Ammon's horn (tissue), 1 donor: ENCODE results near the gene CCDC78.

Source experiments
- DNase-seq: peaks from one replicate; pipeline ENCODE4 v3.0.0-alpha.2; 2016; ENCODE audit warnings: low spot score

Gene CCDC78

DNA sequence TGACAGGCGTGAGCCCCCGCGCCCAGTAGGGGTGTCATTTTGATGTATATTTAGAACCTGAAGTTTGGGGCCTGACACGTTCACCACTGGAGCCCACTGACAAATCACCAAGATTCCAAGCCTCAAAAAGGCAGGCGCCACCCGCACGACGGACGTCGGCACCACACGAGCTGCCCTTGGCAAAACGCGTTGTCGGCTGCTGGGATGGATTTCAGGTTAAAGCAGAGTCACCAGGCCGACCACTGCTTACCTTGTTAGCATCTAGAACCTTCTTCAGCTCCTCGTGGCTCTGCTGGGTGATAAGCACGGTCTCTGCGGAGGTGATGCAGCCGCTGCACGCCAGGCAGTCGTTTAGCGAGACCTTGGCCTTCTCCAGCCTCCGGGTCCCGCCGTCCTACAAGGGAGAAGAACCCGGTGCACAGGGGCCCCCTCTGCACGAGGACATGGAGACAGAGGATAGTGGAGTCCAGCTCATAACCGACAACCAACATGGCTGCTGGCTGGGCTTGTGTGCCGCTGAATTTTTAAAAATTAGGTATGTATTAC is 10.8 kb upstream of the CCDC78 start:
- no peak for DNase-seq

DNA sequence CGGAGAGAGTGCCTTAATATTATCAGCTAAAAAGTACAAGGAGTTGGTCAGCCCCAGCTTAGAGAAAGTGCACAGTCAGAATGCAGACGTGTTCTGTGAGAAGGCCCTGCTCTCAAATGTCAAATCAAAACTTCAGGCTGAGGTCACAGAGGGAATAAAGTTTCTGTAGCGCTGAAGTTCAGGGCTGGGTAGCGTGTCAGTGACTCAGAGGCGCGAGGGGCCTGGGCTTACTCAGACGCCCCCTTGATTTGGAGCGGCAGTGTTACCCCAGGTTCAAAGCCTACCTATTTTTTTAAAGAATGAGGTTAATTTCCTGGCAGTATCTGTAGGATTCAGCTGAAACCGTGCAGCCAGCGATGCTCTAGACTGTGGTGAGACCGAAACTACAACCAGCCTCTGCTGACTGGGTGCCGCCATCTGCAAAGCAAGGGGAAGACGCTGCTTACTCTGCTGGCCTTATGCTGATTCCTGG is 9.8 kb upstream of the CCDC78 start:
- no peak for DNase-seq

DNA sequence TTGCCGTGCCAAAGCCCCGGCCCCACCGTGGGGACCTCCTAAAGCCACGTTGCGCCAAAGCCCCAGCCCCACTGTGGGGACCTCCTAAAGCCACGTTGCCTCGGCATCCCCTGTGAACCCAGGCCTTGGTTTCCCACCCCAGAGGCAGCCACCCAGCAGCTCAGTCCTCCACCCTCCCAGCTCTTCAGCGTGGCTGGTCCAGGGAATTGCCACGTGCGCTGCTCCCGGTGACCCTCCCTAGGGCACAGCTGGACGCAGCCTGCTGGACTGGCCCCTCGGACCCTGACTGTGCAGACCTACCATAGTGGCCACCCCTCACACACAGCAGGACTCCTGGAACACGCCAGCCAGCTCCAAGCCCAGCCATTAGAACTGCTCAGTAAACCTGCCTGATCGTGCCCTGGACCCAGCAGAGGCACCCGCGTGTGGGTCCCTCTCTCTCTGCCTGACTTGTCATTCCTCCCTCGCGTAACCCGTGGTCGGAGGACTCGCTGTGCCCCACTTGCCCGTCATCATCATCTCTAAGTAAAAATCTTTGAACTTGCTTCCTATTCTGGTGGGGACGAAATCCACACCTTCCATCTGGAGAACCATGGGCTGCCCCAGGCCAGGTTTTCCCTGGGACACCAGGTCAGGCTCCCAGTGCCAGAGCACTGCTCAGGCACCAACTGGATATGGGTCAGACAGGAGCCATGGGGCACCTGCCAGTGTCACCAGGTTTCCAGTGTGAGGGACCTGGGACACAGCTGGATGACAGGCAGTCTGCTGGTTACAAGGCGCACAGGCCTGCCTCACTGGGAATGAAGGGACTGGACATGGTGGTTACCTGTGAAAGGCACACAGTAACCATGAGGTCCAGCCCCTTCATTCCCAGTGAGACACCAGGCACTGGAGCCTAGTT is 9.0 kb upstream of the CCDC78 start:
- DNase-seq: no peak

DNA sequence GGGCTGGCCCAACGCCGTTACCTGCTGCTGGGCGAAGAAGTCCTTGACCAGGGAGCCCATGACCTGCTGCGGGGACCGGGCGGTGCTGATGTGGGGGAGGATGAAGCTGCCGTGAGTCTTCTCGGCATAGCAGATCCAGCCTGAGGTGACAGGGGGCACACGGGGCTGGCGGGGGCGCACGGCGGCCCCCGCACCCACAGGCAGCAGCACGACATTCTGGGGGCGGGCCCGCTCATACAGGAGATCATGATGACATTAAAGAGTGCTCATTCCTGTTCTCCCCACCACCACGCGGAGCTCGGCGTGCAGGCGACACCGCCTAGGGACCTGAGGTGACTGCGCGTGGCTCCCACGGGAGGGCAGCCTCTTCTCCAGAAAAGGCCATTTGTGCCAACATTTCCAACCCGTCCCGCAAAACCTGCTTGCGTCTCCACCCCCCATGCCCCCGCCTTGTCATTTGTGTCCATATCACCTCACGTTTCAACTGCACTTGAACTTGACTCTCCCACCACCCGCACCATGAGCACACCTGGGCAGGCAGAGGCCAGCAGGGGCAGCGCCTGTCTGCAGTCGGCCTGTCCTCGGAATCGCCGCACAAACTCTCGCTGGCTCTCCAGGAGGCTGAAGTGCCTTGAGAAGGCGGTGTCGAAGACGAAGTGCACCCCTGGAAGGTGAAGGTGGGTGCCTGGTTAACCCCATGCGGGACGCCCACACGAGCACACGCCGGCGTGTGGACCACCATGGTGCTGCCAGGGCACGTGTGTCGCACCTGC is 8.2 kb upstream of the CCDC78 start:
- no peak for DNase-seq

DNA sequence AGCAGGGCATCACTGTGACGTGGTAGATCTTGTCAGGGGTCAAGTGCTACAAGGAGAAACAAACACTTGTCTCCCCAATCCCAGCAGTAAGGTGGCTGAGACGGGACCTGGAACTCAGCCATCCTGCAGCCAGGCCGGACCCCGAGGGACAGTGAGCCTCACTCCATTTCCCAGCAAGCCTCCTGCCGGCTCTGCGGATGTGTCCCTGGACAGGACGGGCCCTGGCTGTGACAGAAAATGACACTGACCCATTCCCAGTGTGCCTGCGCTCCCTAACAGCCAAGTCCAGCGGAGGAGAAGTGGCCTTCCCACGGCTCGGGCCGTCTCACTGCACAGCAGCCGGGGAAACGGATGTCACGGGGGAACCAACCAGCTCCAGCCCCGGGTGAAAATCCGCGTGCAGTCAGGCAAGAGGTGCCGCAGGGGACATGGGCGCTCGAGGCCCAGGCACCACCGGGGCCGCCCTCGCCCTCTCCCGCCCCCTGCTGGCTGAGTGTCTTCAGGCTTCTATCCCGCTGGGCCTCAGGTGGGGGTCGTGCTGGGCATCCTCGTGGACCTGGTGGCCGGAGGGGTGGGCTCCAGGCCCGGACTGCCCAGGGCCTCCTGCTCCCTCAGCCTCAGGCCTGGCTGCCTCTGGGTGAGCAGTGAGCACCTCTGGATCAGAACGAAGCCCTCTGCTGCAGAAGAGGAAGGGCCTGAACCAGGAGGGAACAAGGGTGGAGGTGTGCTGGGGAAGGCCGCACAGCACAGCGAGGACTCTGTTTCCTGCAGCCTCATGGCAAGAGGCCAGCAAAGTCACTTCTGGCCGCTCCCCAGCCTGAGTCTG is 7.4 kb upstream of the CCDC78 start:
- DNase-seq: no peak

DNA sequence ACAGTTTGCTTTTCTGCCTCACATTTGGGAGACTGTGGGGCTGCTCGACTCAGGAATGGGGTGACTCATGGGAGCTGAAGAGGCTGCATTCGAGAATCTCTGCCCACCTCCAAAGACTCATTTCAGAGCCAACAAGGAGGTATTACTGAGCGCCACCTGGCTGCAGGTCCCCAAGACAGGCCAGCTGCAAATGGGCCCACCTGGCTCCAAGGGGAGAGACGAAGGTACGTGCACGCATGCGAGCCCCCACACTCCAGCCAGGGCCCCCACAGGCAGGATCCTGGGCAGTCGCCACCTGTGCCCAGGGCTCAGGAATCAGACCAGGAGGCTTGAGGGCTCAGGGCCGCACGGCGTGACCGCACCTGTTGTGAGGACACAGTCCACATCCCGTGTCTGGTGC is 6.7 kb upstream of the CCDC78 start:
- DNase-seq: no peak

DNA sequence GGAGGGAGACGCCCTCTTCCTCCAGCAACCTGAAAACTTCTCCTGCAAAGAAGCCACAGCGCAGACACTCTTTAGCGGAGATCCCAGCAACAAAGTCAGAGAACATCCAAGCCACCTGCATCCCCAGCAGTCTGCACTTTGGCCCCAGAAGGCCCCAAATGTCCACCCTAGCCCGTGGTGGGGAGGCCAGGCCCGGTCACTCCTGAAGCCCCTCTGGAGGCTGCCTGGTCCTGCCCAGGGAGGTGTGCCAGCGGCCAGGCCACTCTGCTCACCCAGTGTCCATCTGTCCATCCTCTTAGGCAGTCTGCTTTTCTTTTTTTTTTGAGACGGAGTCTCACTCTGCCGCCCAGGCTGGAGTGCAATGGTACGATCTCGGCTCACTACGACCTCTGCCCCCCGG is 6.1 kb upstream of the CCDC78 start:
- no peak for DNase-seq

DNA sequence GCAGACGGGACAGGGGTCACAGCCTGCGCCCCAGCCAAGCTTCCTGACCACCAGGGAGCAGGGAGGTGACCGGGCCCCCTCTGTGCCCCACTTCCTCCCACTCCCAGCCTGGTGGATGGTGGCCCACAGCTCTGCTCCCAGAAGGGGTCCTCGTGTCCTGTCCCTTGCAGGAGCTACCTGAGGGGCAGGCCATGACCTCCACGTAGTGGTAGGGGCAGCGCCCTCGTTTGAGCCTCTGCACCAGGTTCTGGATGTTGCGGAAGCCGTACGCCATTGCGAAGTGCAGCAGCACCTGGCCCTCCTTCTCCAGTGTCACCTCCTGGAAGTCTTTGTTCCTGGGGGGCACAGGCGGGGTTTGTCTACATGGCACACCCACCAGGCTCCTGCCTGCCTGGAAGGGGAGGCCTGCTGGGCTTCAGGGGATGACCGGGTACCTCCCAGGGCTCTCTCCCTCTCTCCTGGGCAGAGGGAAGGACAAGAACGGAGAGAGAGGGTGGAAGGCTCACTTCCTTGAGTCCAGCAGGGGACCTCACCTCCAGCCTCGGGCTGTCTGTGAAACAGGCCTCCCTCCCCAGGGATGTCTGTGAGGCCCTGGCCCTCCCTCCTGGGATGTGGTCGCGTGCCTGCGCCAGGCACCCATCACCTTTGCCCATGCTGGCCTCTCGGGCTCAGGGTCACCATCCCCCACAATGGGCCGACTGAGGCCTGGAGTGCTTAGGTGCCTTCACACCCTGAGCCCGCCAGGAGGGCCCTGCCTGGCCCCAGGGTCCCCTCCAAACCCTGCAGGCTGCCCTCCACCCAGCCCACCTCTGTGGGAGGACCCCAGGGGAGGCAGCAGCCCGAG is 4.6 kb upstream of the CCDC78 start:
- no peak for DNase-seq

DNA sequence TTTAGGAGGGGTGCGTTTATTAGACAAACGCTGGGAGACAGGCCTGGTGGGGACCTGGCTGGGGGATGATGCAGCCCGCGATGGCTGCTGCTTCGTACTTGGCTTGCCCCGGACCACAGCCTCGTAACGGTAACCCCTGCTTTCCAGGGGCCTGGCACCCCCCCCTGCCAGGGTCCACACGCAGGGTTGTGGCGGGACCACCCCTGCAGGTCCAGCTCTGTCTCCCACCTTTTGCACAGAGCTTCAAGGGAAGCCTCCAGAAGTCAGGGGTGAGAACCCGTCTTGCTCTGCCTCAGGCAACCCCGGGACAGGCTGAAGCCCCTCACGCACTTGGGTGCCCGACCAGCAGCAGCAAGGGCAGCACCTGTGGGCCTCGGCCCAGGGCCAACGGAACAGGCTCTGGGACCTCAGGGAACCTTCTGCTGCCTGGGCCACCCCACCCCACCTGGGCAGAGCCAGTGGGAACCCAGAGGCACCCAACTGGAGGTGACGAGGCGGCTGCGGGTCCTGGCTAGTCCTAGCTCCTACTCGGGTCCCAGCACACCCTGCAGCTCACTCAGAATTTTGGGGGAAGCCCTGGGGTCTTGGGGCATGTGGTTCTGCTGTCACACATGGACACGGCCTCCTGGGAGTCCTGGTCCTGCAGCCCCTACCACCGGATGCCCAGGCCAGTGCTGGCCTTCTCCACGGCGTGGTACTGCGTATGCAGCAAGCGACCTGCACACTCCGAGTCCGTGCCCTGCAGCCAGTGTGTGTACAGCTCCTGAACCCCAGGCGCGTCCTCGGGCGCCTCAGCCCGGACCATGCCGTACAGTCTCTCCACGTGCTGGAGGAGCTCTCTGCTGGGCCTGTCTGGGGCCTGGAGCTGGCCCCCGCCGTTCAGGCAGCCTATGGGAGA is 3.8 kb upstream of the CCDC78 start:
- no peak for DNase-seq

DNA sequence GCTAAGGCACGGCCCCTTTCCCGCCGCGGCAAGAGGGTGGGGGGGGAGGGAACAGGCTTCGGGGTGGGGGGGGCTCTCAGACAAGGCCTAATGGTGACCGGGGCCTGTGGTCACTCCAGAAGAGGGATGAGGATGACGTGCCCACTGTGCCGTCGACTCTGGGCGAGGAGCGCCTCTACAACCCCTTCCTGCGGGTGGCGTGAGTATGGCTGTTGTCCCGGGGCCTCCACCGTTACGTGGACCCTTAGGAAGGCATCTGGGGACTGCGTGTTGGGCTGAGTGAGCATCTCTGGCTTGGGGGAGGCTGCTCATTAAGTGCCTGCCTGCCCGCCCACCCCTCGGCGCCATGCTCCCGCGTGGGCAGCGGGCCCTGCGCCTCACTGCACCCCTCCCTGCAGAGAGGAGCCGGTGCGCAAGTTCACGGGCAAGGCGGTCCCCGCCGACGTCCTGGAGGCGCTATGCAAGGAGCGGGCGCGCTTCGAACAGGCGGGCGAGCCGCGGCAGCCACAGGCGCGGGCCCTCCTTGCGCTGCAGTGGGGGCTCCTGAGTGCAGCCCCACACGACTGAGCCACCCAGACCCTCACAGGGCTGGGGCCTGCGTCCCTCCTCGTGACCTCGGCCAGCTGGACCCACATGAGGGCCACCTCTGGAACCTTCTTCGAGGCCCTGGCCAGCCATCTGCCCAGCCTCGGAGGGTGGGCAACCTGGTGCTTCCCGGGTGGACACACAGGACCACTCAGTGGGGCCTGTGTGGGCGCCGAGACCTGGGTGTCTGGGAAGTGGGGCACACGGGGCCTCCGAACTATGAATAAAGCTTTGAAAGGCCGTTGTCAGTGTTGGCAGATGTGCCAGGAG is 2.9 kb upstream of the CCDC78 start:
- no peak for DNase-seq

DNA sequence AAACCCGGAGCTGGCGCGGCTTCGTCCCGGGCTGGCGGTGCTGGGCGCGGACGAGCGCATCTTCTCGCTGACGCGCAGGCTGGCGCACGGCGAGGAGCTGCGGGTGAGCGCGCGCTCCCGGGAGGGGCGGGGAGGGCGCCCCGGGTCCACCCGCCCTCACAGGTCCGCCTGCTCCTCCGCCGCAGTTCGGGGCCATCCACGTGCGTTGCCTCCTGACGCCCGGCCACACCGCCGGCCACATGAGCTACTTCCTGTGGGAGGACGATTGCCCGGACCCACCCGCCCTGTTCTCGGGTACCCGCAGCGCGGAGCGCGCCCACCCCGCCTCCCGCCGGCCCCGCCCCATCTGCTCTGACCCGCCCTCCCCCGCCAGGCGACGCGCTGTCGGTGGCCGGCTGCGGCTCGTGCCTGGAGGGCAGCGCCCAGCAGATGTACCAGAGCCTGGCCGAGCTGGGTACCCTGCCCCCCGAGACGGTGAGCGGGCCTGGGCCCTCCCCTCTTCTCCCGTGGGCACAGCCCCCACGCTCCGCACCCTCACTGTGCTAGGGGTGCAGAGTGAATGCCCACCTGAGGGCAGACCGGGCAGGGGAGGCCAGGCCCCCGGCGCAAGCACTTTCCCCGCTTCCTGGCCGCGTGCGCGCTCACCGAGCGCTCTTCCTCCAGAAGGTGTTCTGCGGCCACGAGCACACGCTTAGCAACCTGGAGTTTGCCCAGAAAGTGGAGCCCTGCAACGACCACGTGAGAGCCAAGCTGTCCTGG is 2.1 kb upstream of the CCDC78 start:
- DNase-seq: peak; percentile 63

DNA sequence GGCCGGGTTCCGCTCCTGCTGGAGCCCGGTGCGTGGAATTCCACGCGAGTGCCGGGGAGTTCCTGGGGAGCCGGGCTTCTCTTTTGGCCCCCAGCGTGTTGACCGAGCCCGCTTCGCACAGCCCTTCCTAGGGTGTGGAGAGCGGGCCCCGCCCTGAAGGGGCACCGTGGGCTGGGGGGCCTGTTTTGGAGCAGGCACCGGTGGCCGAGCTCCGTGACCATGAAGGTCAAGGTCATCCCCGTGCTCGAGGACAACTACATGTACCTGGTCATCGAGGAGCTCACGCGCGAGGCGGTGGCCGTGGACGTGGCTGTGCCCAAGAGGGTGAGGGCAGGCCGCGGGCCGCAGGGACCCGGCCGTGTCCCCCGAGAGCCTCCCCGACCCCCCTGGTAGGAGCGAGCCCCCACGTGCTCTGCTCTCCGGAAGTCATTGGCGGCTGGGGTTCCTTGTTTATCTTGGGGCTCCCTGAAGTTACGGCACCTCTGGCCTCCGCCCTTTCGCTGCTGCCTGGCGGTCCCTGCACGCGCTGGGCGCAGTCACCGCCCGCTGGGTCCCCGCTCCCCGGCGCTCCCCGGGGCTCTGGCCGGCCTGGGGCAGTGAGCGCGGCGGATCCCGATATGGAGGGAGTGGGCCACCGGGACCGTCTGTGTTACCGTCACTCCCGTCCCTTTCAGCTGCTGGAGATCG is 1.2 kb upstream of the CCDC78 start:
- DNase-seq: no peak

DNA sequence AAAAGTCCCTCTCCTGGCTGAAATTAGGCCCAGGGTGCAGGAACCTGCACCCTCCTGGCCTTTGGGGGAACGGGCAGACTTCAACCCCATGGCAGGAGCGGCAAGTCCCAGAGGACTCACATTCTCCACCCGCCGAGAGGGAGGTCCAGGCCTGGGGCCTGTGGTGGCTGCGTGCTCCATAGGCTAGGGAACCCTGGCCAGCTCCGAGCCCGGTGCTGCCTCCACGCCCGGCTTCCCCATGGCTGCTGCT is 130 bp downstream of the CCDC78 start:
- DNase-seq: no peak

DNA sequence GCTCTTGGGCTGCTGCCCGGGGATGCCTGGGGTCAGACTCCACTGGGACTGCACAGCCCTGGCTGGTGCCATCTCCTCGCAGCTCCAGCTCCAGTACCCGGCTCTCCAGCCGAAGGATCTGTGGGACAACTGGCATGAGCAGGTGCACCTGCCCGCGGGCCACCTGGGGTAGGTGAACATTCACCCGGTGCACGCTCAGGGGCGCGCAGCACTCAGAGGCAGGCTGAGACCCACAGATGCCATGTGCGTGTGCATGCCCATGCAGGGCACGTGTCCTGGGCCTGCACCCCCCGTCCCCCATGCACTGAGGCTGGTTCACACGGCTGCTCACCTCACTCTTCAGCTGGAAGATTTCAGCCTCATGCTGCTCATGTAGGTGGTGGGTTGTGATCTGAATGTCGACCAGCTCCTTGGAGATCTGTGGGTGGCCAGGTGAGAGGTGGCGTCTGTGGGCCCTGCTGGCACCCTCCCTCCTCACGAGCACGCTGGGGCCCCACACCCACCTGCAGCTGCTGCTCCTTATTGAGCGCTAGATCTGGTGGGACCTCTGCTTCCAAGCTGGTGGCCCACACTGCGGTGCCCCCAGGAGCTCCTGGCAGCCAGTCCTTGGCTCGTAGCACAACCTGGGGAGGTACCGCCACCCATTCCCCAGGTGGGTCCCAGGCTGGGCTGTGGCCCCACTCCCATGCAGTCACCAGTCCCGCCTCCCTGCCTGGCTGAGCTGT is 618 bp downstream of the CCDC78 start:
- no peak for DNase-seq

DNA sequence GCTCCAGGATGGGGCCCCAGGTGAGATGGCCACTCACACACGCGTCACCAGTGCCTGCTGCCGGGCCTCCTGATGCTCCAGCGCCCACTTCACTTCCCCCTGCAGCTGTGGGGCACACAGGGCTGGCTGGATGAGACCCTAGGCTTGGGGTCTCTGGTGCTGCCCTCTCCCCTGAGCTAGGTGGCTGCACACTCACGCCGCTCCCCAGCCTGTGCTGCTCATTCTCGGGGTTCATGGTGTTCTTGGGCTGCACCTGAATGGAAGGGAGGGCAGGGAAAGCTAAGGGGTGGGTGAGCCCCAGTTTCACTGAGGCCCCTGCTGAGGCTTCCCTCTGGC is 1.2 kb downstream of the CCDC78 start:
- DNase-seq: no peak

DNA sequence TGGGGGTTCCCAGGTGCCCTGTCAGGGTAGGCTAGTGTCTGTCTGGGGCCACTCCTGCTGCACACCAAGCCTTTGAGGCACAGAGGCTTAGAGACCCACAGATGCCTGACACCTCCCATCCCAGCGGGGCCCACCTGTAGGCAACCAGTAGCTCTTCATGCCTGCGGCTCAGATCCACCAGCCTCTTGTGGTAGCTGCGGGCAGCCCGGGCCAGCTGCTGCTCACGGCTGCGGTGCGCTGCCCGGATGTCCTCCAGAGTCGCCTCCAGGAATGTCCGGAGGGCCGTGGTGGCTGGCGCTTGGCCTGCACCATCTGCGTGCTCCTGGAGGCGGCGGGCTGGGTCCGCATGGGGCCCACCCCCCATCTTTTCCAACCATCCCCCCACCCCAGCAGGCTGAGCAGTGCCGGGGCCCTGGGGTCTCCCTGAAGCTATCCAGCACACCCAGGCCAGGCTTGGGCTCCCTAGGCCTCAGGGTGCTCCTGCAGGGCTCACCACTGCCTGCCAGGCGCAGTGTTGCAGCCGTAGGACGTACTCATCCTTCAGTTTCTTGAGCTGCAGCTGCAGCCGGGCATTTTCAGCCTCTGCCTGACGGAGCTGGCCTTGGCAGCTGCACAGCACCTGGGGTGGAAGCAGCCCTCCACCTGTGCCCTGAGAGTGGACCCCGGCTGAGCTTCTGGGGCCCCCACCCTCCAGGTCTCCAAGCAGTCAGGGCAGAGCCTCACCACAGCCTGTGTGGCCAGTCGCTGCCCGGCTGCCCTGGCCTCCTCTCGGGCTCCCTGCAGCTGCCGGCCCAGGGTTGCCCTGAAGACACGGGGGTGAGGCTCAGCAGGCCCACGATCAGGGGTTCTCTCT is 1.8 kb downstream of the CCDC78 start:
- DNase-seq: no peak

DNA sequence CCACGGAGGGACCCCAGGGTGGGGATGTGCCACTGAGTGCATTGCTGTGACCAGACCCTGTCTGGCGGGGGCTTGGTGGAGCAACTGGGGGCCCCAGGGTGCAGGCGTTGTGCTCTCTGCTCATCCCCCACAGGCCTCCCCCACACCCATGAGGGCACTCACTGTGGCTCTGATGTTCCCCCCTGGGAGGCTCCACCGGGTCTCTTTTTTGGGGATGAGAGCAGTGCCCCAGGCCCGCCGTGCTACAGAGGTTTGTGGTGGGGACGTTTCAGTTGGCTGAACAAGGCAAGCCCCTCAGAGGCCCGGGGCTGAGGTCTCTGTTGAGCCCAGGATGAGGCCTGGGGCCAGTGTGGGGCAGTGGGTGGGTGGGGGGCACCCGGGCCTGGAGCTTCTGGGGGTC is 2.5 kb downstream of the CCDC78 start:
- no peak for DNase-seq
